ENCODE data around the gene ANKRD10. TPM values are rescaled to one million over a fixed set of nuclear protein-coding genes. Genes with fewer than 3 reads are reported as not detected.

Gene ANKRD10
- total and polyA plus RNA-seq, 10 of the 15 experiments (the other 5 are each of a cell fraction or from before 2014, with no cell fraction given), result 47.1 to 199 (median 97.2) TPM

- no peaks in the 10 kb centered on the region for H4K20me1 ChIP-seq (ENCODE audit: control insufficient read depth, insufficient read depth)
- H3K4me1 ChIP-seq (ENCODE audit: control insufficient read depth, insufficient read depth, low read length), result peaks cover 29% of the 10 kb centered on the region
- ChIA-PET SMC1A (ENCODE audit: uncharacterized antibody, unreplicated experiment) (interaction anchor here (0.8 to 4.3 kb wide), 7 partner anchors 10 to 320 kb away, joined by 3 to 28 read pairs (median 4); no protein-coding TSS in a partner anchor), CTCF (interaction anchor here (0.5 to 2.1 kb wide), 20 partner anchors 8 to 320 kb away, joined by 3 to 15 read pairs (median 4); no protein-coding TSS in a partner anchor), RAD21 (ENCODE audit: unreplicated experiment) (interaction anchor here (0.5 to 3.5 kb wide), 17 partner anchors 8 to 460 kb away, joined by 3 to 17 read pairs (median 4); no protein-coding TSS in a partner anchor), POLR2A (interaction anchor here (0.8 to 1.2 kb wide), 7 partner anchors 10 to 200 kb away, joined by 3 to 6 read pairs (median 4); no protein-coding TSS in a partner anchor)
- no peaks in the 10 kb centered on the region for H3K9me3 ChIP-seq (replicated peaks; ENCODE audit: control insufficient read depth, insufficient read depth, low read length)
- H3K79me2 ChIP-seq (ENCODE audit: control insufficient read depth, insufficient read depth, low read length), result peaks cover 48% of the 10 kb centered on the region
- TF ChIP-seq NKRF (conservative IDR thresholded peaks at IDR 0.05) (0 out of 2 replicates have a peak, but pooled peaks have one; percentile 17), RUNX3 (IDR thresholded peaks at IDR 0.05; ENCODE audit: low read length) (peak; percentile 10; the same call in 1 of the 2 replicates), POLR2AphosphoS5 (IDR thresholded peaks at IDR 0.05; ENCODE audit: low read length) (peak; percentile 9; the same call in 1 of the 2 replicates), SIN3A (IDR thresholded peaks at IDR 0.05; ENCODE audit: low read depth, low read length) (no peak)
- H3K4me3 ChIP-seq, result peak overlapping the region; percentile 85
- DNase-seq (ENCODE audit: low read depth, low spot score) (no peak), ATAC-seq (no peak), FAIRE-seq (no peak)
- H3K27me3 ChIP-seq (replicated peaks in 1 of 2; ENCODE audit: control insufficient read depth in 2 of 2, insufficient read depth in 2 of 2, low read length in 1 of 2), result no peaks in the 10 kb centered on the region
- WGBS (ENCODE audit: insufficient coverage, insufficient replicate concordance, low lambda C conversion rate, missing lambda C conversion rate), result under 1% methylated on average over 12 of the region's 12 CpGs
- H2AFZ ChIP-seq (ENCODE audit: control insufficient read depth, low read depth, low read length), result peak overlapping the region; percentile 80
- peak overlapping the region; percentile 56 for H3K4me2 ChIP-seq (ENCODE audit: control insufficient read depth, insufficient read depth)
- intact Hi-C loops (cut with micrococcal nuclease; ENCODE audit: unreplicated experiment) (loop anchor here (1.0 to 10.0 kb wide), 6 partner anchors 49 to 471 kb away; partner anchors contain the start of gene ING1), in situ Hi-C loops (cut with MboI) (no loop called here)
- BruUV-seq (replicated peaks), result TSS peak; percentile 89
- peak overlapping the region; percentile 88 for H3K9ac ChIP-seq (ENCODE audit: control insufficient read depth, insufficient read depth, low read length)
- H3K27ac ChIP-seq (ENCODE audit: control insufficient read depth, insufficient read depth), result peak overlapping the region; percentile 91
- peaks cover 0 to 4% of the 10 kb centered on the region in 2 experiments; a peak in 1 of 4 replicates for H3K36me3 ChIP-seq (ENCODE audit: control insufficient read depth in 2 of 2, insufficient read depth in 2 of 2, low read length in 1 of 2)
These were observed 971 bp upstream of the ANKRD10 start for GRCh38 chr13:110915874-110916206.
